HepG2 (cell line): ENCODE measurements around the gene RIPOR1. TPM values are rescaled to one million over a fixed set of nuclear protein-coding genes. Genes with fewer than 3 reads are reported as not detected.
A peak's percentile ranks its signal among the peaks of the same experiment; 100 is the strongest.

Experiments
- ATAC-seq: fragments of 200-7000 bp; cut with Tn5 transposase; 3 replicates; pipeline ENCODE4 v1.9.1; 2020; ENCODE audit warnings: mild to moderate bottlenecking, moderate library complexity
- BruUV-seq: library from RNA; stranded (reverse); fragments of 400-500 nt; replicated peaks from 2 replicates; lab custom pipeline; 2021; lab: Mats Ljungman, UMichigan
- CTCF ChIA-PET: fragments of 300-600 bp; formaldehyde crosslinking; extraction: SDS; loops from one replicate; lab custom pipeline; 2021; ENCODE audit warnings: low total read pairs, inconsistent platforms, low intra/inter-chr PET ratio; lab: Yijun Ruan, JAX
- POLR2A ChIA-PET: fragments of 350-600 bp; sonication (Branson Sonifier 250); formaldehyde crosslinking; loops from one replicate; lab custom pipeline; 2020; ENCODE audit warnings: antibody characterized with exemption, inconsistent platforms; lab: Yijun Ruan, JAX
- DNase-seq: peaks from one replicate; pipeline ENCODE4 v3.0.0-alpha.2; 2015; ENCODE audit warnings: low spot score
- FAIRE-seq: peaks from 3 replicates; lab custom pipeline; 2011; peaks lifted over from hg19 to GRCh38; lab: Jason Lieb, UNC
- H2AFZ ChIP-seq: one replicate; pipeline ENCODE4 v1.6.1; 2011; ENCODE audit warnings: low read length, inconsistent platforms
- H3K27ac ChIP-seq: fragments of 300-600 bp; 3 replicates; pipeline ENCODE4 v1.8.0; 2011; ENCODE audit warnings: mixed run types, mild to moderate bottlenecking, mixed read lengths, low read length, inconsistent platforms; ENCODE audit not compliant: insufficient read depth; ENCODE audit errors: extremely low read length
- H3K27me3 ChIP-seq, 2 experiments: fragments of 200-600 bp in 1 of 2; 2 replicates in 1 of 2; 3 replicates in 1 of 2; pipeline versions ENCODE4 v1.6.0 to v1.8.0; 2011; ENCODE audit warnings: low read length in 2 of 2, mild to moderate bottlenecking in 2 of 2, moderate library complexity in 2 of 2, inconsistent platforms in 1 of 2; ENCODE audit not compliant: insufficient read depth in 2 of 2, control insufficient read depth in 1 of 2
- H3K36me3 ChIP-seq, 2 experiments: fragments of 200-600 bp in 1 of 2; replicated peaks in 1 of 2; 2 replicates in 1 of 2; 3 replicates in 1 of 2; pipeline versions ENCODE4 v1.5.1 to v1.8.0; 2011; ENCODE audit warnings: low read length in 2 of 2, inconsistent platforms in 1 of 2; ENCODE audit not compliant: insufficient read depth in 2 of 2, control insufficient read depth in 1 of 2
- H3K4me1 ChIP-seq: 2 replicates; pipeline ENCODE4 v1.5.1; 2012; ENCODE audit warnings: low read length, inconsistent platforms; ENCODE audit not compliant: insufficient read depth
- H3K4me2 ChIP-seq: 2 replicates; pipeline ENCODE4 v1.6.0; 2011; ENCODE audit warnings: low read depth, low read length, inconsistent platforms
- H3K4me3 ChIP-seq, 3 experiments: fragments of 200-600 bp in 1 of 3; sonication (generic), shearing (Covaris generic) in 1 of 3; replicated peaks in 1 of 3; 2 replicates each; pipeline ENCODE4 v1.5.1; 2011 to 2016; ENCODE audit warnings: low read length in 3 of 3, inconsistent platforms in 2 of 3, low read depth in 2 of 3, mild to moderate bottlenecking in 2 of 3, control low read depth in 1 of 3, mixed read lengths in 1 of 3; ENCODE audit not compliant: insufficient read depth in 1 of 3
- H3K79me2 ChIP-seq: one replicate; pipeline ENCODE4 v1.6.1; 2011; ENCODE audit warnings: low read length, inconsistent platforms; ENCODE audit not compliant: insufficient read depth
- H3K9ac ChIP-seq: 2 replicates; pipeline ENCODE4 v1.6.0; 2011; ENCODE audit warnings: mild to moderate bottlenecking, low read depth, low read length, inconsistent platforms; ENCODE audit not compliant: insufficient read depth
- H3K9me3 ChIP-seq: 2 replicates; pipeline ENCODE4 v1.5.1; 2012; ENCODE audit warnings: mild to moderate bottlenecking, low read length
- H4K20me1 ChIP-seq: 2 replicates; pipeline ENCODE4 v1.6.0; 2011; ENCODE audit warnings: inconsistent platforms, mild to moderate bottlenecking, low read length, moderate library complexity; ENCODE audit not compliant: insufficient read depth
- ASH2L ChIP-seq: fragments of 300-600, 200-600 bp; sonication (generic); IDR thresholded peaks from 2 replicates; pipeline ENCODE4 v1.7.0; 2017; ENCODE audit warnings: low read depth, mild to moderate bottlenecking, moderate library complexity, mixed read lengths, low read length; ENCODE audit not compliant: insufficient read length
- EED ChIP-seq: sonication (generic); formaldehyde crosslinking; IDR thresholded peaks from 2 replicates; pipeline ENCODE4 v1.5.0; 2020; ENCODE audit warnings: mild to moderate bottlenecking, missing genetic modification reagents
- HDAC1 ChIP-seq: sonication (generic); formaldehyde crosslinking; IDR thresholded peaks from 2 replicates; pipeline ENCODE4 v1.5.1; 2020; ENCODE audit warnings: mild to moderate bottlenecking, missing genetic modification reagents
- MTF1 ChIP-seq: sonication (generic); formaldehyde crosslinking; IDR thresholded peaks from 2 replicates; pipeline ENCODE4 v1.5.0; 2020; ENCODE audit warnings: missing genetic modification reagents
- PCBP1 ChIP-seq: fragments of 200-400 bp; formaldehyde crosslinking; IDR thresholded peaks from 2 replicates; pipeline ENCODE4 v1.6.1; 2017; ENCODE audit warnings: mild to moderate bottlenecking, low read depth, low read length, borderline replicate concordance
- ZFAT ChIP-seq: sonication (generic); formaldehyde crosslinking; conservative IDR thresholded peaks from 2 replicates; pipeline ENCODE4 v1.8.1; 2023; ENCODE audit warnings: missing genetic modification reagents, inconsistent platforms
- ZFP36L2 ChIP-seq: sonication (generic); formaldehyde crosslinking; IDR thresholded peaks from 2 replicates; pipeline ENCODE4 v1.4.0; 2020; ENCODE audit warnings: missing genetic modification reagents
- ZFY ChIP-seq: sonication (generic); formaldehyde crosslinking; IDR thresholded peaks from 2 replicates; pipeline ENCODE4 v1.4.0; 2020; ENCODE audit warnings: missing genetic modification reagents
- ZNF205 ChIP-seq: IDR thresholded peaks from 2 replicates; pipeline ENCODE4 v1.6.1; 2018; ENCODE audit warnings: missing biosample characterization, missing genetic modification reagents
- ZNF251 ChIP-seq: sonication (generic); formaldehyde crosslinking; IDR thresholded peaks from 2 replicates; pipeline ENCODE4 v1.9.0; 2021; ENCODE audit warnings: mild to moderate bottlenecking, missing genetic modification reagents
- ZNF550 ChIP-seq: sonication (generic); formaldehyde crosslinking; IDR thresholded peaks from 2 replicates; pipeline ENCODE4 v1.4.0; 2020; ENCODE audit warnings: mild to moderate bottlenecking, missing genetic modification reagents, borderline replicate concordance
- ZNF879 ChIP-seq: sonication (generic); formaldehyde crosslinking; IDR thresholded peaks from 2 replicates; pipeline ENCODE4 v1.8.1; 2023; ENCODE audit warnings: missing genetic modification reagents
- WGBS: methylation state at CpG from one replicate; pipeline ENCODE4 v1.1.6; 2017; ENCODE audit warnings: low lambda C conversion rate; 5-methylcytosine and 5-hydroxymethylcytosine counted together
- in situ Hi-C: cut with HindIII; loops from 2 replicates; pipeline ENCODE4 v1.10.0; 2017; ENCODE audit warnings: low pct_unique_long_range_greater_than_20kb; ENCODE audit not compliant: extremely low pct_ligation_motif_present
- intact Hi-C: fragments of 100-400 bp; cut with micrococcal nuclease; formaldehyde crosslinking; loops from one replicate; pipeline ENCODE4 v1.10.0; 2022; ENCODE audit not compliant: unreplicated experiment
- polyA plus RNA-seq, 8 experiments: library from polyadenylated mRNA; depleted of rRNA in 3 of 8; stranded (reverse) in 7 of 8; unstranded in 1 of 8; fragments of >200 nt; fragmentation: Illumina TruSeq in 4 of 8; extraction: Trizol in 4 of 8; gene quantifications; 2 replicates each; pipeline versions ENCODE4 v1.2.1 to v1.2.3, GENCODE V29; 2011 to 2016; ENCODE audit warnings: low read depth in 4 of 8, missing spikeins in 1 of 8, mixed read lengths in 1 of 8; ENCODE audit not compliant: insufficient read depth in 1 of 8
- total RNA-seq, 5 experiments: library from RNA; depleted of rRNA; stranded (reverse); fragments of >200 nt; fragmentation: Illumina TruSeq; extraction: Trizol; gene quantifications; 2 replicates each; pipeline ENCODE4 v1.2.3, GENCODE V29; 2016; ENCODE audit warnings: low read depth in 1 of 5
- TF ChIP-seq, protein P1 (sequence below): sonication (generic); formaldehyde crosslinking; IDR thresholded peaks from 2 replicates; pipeline ENCODE4 v1.9.0; 2021; ENCODE audit warnings: missing genetic modification reagents, borderline replicate concordance
- TF ChIP-seq, protein P2 (sequence below): sonication (generic); formaldehyde crosslinking; IDR thresholded peaks from 2 replicates; pipeline ENCODE4 v1.8.0; 2022; ENCODE audit warnings: missing genetic modification reagents, mild to moderate bottlenecking, moderate library complexity, borderline replicate concordance

The RIPOR1 gene
- total and polyA plus RNA-seq, 2 of the 13 experiments (the other 11 are each of a cell fraction or from before 2014, with no cell fraction given) = 4.6 to 8.1 TPM

DNA sequence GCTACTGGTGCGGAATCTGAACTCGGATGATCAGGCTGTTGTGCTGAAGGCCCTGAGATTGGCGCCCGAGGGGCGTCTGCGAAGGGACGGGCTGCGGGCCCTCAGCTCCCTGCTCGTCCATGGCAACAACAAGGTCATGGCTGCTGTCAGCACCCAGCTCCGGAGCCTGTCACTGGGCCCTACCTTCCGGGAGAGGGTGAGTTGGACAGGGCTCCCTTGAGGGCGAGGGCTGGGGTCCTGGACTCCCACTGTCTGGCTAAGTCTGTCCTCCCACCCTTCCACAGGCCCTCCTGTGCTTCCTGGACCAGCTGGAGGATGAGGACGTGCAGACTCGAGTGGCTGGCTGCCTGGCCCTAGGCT is 17.0 kb downstream of the RIPOR1 start:
- in situ Hi-C loops = loop anchor here (5.0 kb wide), 1 partner anchor 102 kb away; the partner anchor contains the start of gene CARMIL2
- no peak overlapping the region for H2AFZ ChIP-seq
- H3K27me3 ChIP-seq = no peaks in the 10 kb centered on the region
- H3K9me3 ChIP-seq = no peaks in the 10 kb centered on the region
- no peak overlapping the region for H3K4me2 ChIP-seq
- FAIRE-seq = no peak
- intact Hi-C loops = no loop called here
- H4K20me1 ChIP-seq = no peaks in the 10 kb centered on the region; the same call in 1 of the 2 replicates
- H3K4me1 ChIP-seq = peaks cover 4% of the 10 kb centered on the region; the same call in 1 of the 2 replicates
- H3K27ac ChIP-seq = no peak overlapping the region
- 0 out of 2 replicates have a peak, but pooled peaks have one; percentile 15 for TF ChIP-seq ZFY
- TF ChIP-seq ZFP36L2 (CRISPR knock-in tag) = no peak
- no peak for TF ChIP-seq EED (CRISPR knock-in tag)
- TF ChIP-seq ZNF550 (CRISPR knock-in tag) = no peak
- H3K79me2 ChIP-seq = no peaks in the 10 kb centered on the region
- ATAC-seq = no peak
- 94% methylated on average over 13 of the region's 14 CpGs for WGBS
- peaks cover 12 to 16% of the 10 kb centered on the region in 2 experiments; a peak in 4 of 5 replicates for H3K36me3 ChIP-seq
- H3K9ac ChIP-seq = no peak overlapping the region
- no peak overlapping the region for H3K4me3 ChIP-seq
- ChIA-PET POLR2A (interaction anchor here (0.9 kb wide), 1 partner anchor 9 kb away, joined by 3 read pairs; no protein-coding TSS in a partner anchor), CTCF (interaction anchor here (0.6 to 2.1 kb wide), 2 partner anchors 25 kb away, joined by 3 to 33 read pairs; no protein-coding TSS in a partner anchor)
- no TSS peak for BruUV-seq
- no peak for DNase-seq

DNA sequence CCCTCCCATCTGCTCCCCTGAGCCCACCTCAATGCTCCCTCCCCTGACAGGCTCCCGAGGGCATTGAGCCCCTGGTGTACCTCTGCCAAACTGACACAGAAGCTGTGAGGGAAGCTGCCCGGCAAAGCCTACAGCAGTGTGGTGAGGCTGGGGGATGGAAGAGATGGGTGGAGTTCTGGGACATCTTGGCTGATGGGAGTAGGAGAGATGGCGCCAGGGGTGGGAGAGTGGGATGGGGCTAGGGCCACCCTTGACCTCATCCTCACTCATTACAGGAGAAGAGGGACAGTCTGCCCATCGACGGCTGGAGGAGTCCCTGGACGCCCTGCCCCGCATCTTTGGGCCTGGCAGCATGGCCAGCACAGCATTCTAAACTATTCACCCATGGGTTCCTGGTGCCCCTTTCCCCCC is 17.5 kb downstream of the RIPOR1 start:
- WGBS = 92% methylated on average over 7 of the region's 7 CpGs
- TSS peak; percentile 46 for BruUV-seq
- in situ Hi-C loops (loop anchor here (5.0 kb wide), 1 partner anchor 101 kb away; the partner anchor contains the start of gene CARMIL2), intact Hi-C loops (no loop called here)
- DNase-seq = no peak
- Histone ChIP-seq H3K9ac (no peak overlapping the region), H3K4me2 (no peak overlapping the region), H2AFZ (no peak overlapping the region), H3K4me1 (peaks cover 4% of the 10 kb centered on the region; the same call in 1 of the 2 replicates), H4K20me1 (no peaks in the 10 kb centered on the region; the same call in 1 of the 2 replicates), H3K4me3 (no peak overlapping the region), H3K79me2 (no peaks in the 10 kb centered on the region), H3K9me3 (no peaks in the 10 kb centered on the region), H3K27ac (no peak overlapping the region), H3K27me3 (no peaks in the 10 kb centered on the region), H3K36me3 (peaks cover 12% of the 10 kb centered on the region in 2 experiments; a peak in 3 of 5 replicates)
- FAIRE-seq = no peak
- POLR2A ChIA-PET = interaction anchor here (0.9 to 1.0 kb wide), 2 partner anchors 10 to 14 kb away, joined by 3 read pairs; no protein-coding TSS in a partner anchor
- CTCF ChIA-PET = interaction anchor here (1.1 to 3.5 kb wide), 5 partner anchors 16 to 121 kb away, joined by 3 to 37 read pairs (median 20); partner anchors contain the start of genes C16orf86, CARMIL2, CTCF and ENKD1
- ATAC-seq = no peak
- no peak for TF ChIP-seq ZNF879 (CRISPR knock-in tag)
- no peak for TF ChIP-seq MTF1 (CRISPR knock-in tag)
- TF ChIP-seq, protein P1, sequence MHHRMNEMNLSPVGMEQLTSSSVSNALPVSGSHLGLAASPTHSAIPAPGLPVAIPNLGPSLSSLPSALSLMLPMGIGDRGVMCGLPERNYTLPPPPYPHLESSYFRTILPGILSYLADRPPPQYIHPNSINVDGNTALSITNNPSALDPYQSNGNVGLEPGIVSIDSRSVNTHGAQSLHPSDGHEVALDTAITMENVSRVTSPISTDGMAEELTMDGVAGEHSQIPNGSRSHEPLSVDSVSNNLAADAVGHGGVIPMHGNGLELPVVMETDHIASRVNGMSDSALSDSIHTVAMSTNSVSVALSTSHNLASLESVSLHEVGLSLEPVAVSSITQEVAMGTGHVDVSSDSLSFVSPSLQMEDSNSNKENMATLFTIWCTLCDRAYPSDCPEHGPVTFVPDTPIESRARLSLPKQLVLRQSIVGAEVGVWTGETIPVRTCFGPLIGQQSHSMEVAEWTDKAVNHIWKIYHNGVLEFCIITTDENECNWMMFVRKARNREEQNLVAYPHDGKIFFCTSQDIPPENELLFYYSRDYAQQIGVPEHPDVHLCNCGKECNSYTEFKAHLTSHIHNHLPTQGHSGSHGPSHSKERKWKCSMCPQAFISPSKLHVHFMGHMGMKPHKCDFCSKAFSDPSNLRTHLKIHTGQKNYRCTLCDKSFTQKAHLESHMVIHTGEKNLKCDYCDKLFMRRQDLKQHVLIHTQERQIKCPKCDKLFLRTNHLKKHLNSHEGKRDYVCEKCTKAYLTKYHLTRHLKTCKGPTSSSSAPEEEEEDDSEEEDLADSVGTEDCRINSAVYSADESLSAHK (CRISPR knock-in tag) = no peak
- TF ChIP-seq, protein P2, sequence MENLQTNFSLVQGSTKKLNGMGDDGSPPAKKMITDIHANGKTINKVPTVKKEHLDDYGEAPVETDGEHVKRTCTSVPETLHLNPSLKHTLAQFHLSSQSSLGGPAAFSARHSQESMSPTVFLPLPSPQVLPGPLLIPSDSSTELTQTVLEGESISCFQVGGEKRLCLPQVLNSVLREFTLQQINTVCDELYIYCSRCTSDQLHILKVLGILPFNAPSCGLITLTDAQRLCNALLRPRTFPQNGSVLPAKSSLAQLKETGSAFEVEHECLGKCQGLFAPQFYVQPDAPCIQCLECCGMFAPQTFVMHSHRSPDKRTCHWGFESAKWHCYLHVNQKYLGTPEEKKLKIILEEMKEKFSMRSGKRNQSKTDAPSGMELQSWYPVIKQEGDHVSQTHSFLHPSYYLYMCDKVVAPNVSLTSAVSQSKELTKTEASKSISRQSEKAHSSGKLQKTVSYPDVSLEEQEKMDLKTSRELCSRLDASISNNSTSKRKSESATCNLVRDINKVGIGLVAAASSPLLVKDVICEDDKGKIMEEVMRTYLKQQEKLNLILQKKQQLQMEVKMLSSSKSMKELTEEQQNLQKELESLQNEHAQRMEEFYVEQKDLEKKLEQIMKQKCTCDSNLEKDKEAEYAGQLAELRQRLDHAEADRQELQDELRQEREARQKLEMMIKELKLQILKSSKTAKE (CRISPR knock-in tag) = no peak
- no peak for TF ChIP-seq HDAC1 (CRISPR knock-in tag)
- TF ChIP-seq ZNF205 (CRISPR knock-in tag) = no peak
- no peak for TF ChIP-seq ZFAT (CRISPR knock-in tag)
- TF ChIP-seq ZNF251 (CRISPR knock-in tag) = no peak
- TF ChIP-seq PCBP1 = no peak
- TF ChIP-seq ASH2L = no peak
